GM12878 (cell line): ENCODE results near the gene RHBDD1. TPM values are rescaled to one million over a fixed set of nuclear protein-coding genes. Genes with fewer than 3 reads are reported as not detected.

Experiments used
- ATAC-seq: fragments of 200-7000 bp; cut with Tn5 transposase; 3 replicates; pipeline ENCODE4 v1.9.1; 2020; ENCODE audit warnings: mild to moderate bottlenecking, moderate library complexity
- BruUV-seq: library from RNA; stranded (reverse); fragments of 400-500 nt; replicated peaks from 2 replicates; lab custom pipeline; 2021; lab: Mats Ljungman, UMichigan
- CTCF ChIA-PET: fragments of 300-600 bp; sonication (Branson Sonifier 250); formaldehyde crosslinking; extraction: SDS; loops from one replicate; lab custom pipeline; 2021; ENCODE audit warnings: inconsistent platforms; lab: Yijun Ruan, JAX
- POLR2A ChIA-PET: fragments of 350-600 bp; formaldehyde crosslinking; extraction: SDS; loops from one replicate; lab custom pipeline; 2021; ENCODE audit warnings: inconsistent platforms; lab: Charles Lee
- RAD21 ChIA-PET: fragments of 300-600 bp; sonication (Branson Sonifier 250); formaldehyde crosslinking; loops from one replicate; lab custom pipeline; 2023; ENCODE audit warnings: antibody characterized with exemption; ENCODE audit not compliant: unreplicated experiment; lab: Charles Lee
- SMC1A ChIA-PET: fragments of 300-600 bp; sonication (Branson Sonifier 250); formaldehyde crosslinking; loops from one replicate; lab custom pipeline; 2023; ENCODE audit not compliant: unreplicated experiment, uncharacterized antibody; lab: Charles Lee
- DNase-seq: peaks from one replicate; pipeline ENCODE4 v3.0.0-alpha.2; 2011; ENCODE audit warnings: low read depth, low spot score
- FAIRE-seq: peaks from 3 replicates; lab custom pipeline; 2011; peaks lifted over from hg19 to GRCh38; lab: Jason Lieb, UNC
- H2AFZ ChIP-seq: 2 replicates; pipeline ENCODE4 v1.6.0; 2011; ENCODE audit warnings: low read depth, low read length, control low read depth; ENCODE audit not compliant: control insufficient read depth
- H3K27ac ChIP-seq: 2 replicates; pipeline ENCODE4 v1.5.1; 2011; ENCODE audit warnings: control low read depth; ENCODE audit not compliant: control insufficient read depth, insufficient read depth
- H3K27me3 ChIP-seq, 2 experiments: replicated peaks in 1 of 2; 2 replicates each; pipeline versions ENCODE4 v1.6.0 to v1.6.1; 2011; ENCODE audit warnings: low read length in 1 of 2; ENCODE audit not compliant: control insufficient read depth in 2 of 2, insufficient read depth in 2 of 2
- H3K36me3 ChIP-seq, 2 experiments: 2 replicates each; pipeline ENCODE4 v1.5.1; 2011; ENCODE audit warnings: low read length in 1 of 2; ENCODE audit not compliant: control insufficient read depth in 2 of 2, insufficient read depth in 2 of 2
- H3K4me1 ChIP-seq: 2 replicates; pipeline ENCODE4 v1.6.1; 2011; ENCODE audit warnings: mild to moderate bottlenecking, low read length, moderate library complexity, mixed read lengths; ENCODE audit not compliant: control insufficient read depth, insufficient read depth
- H3K4me2 ChIP-seq: 2 replicates; pipeline ENCODE4 v1.6.0; 2011; ENCODE audit warnings: control low read depth; ENCODE audit not compliant: control insufficient read depth, insufficient read depth
- H3K4me3 ChIP-seq: fragments of 200-600 bp; sonication (generic); 2 replicates; pipeline ENCODE4 v1.5.1; 2016
- H3K79me2 ChIP-seq: 2 replicates; pipeline ENCODE4 v1.6.0; 2011; ENCODE audit warnings: low read length; ENCODE audit not compliant: control insufficient read depth, insufficient read depth
- H3K9ac ChIP-seq: 2 replicates; pipeline ENCODE4 v1.8.0; 2011; ENCODE audit warnings: low read length, control low read depth, mixed read lengths; ENCODE audit not compliant: control insufficient read depth, insufficient read depth
- H3K9me3 ChIP-seq: replicated peaks from 3 replicates; pipeline ENCODE4 v1.5.1; 2011; ENCODE audit warnings: mild to moderate bottlenecking, low read length; ENCODE audit not compliant: control insufficient read depth, insufficient read depth
- H4K20me1 ChIP-seq: 2 replicates; pipeline ENCODE4 v1.6.0; 2011; ENCODE audit not compliant: control insufficient read depth, insufficient read depth
- ETV6 ChIP-seq, 2 experiments: fragments of 450-650 bp in 1 of 2; IDR thresholded peaks in 1 of 2; conservative IDR thresholded peaks in 1 of 2; 2 replicates each; pipeline ENCODE4 v1.6.1; 2014; ENCODE audit warnings: antibody characterized with exemption in 1 of 2, borderline replicate concordance in 1 of 2, low read depth in 1 of 2, mild to moderate bottlenecking in 1 of 2, moderate library complexity in 1 of 2
- NR2C2 ChIP-seq: IDR thresholded peaks from 2 replicates; pipeline ENCODE4 v1.6.1; 2011; ENCODE audit warnings: borderline replicate concordance, low read depth; ENCODE audit not compliant: control insufficient read depth, insufficient read length
- TCF12 ChIP-seq: IDR thresholded peaks from 2 replicates; pipeline ENCODE4 v1.6.1; 2011; ENCODE audit warnings: low read depth, mild to moderate bottlenecking, low read length
- ZNF622 ChIP-seq: fragments of 450-650 bp; IDR thresholded peaks from 2 replicates; pipeline ENCODE4 v1.6.1; 2017; ENCODE audit warnings: mild to moderate bottlenecking, inconsistent platforms
- WGBS: methylation state at CpG from one replicate; pipeline ENCODE4 v1.1.6; 2016; ENCODE audit warnings: low lambda C conversion rate; ENCODE audit not compliant: insufficient replicate concordance, insufficient coverage; ENCODE audit errors: missing lambda C conversion rate; 5-methylcytosine and 5-hydroxymethylcytosine counted together
- in situ Hi-C: fragments of 300-500 bp; cut with MboI; formaldehyde crosslinking; loops from 9 replicates; pipeline ENCODE4 v1.14.3; 2018; ENCODE audit warnings: mixed read lengths
- intact Hi-C: fragments of 100-400 bp; cut with micrococcal nuclease; formaldehyde crosslinking; loops from one replicate; pipeline ENCODE4 v1.14.2; 2022; ENCODE audit not compliant: unreplicated experiment
- polyA plus RNA-seq, 11 experiments: library from polyadenylated mRNA; depleted of rRNA in 4 of 11; unstranded in 6 of 11; stranded (reverse) in 5 of 11; fragments of >200 nt; fragmentation: Nextera tagmentation in 4 of 11; fragmentation: Illumina TruSeq in 1 of 11; extraction: Ambion mirVana in 4 of 11; extraction: Trizol in 1 of 11; gene quantifications; 1 replicate in 1 of 11; 2 replicates in 10 of 11; pipeline versions ENCODE4 v1.2.1 to v1.2.3, GENCODE V29; 2011 to 2016; ENCODE audit warnings: inconsistent platforms in 2 of 11, missing spikeins in 2 of 11, low read depth in 1 of 11
- total RNA-seq, 4 experiments: library from RNA; depleted of rRNA in 3 of 4; stranded (reverse); fragments of >200 nt in 3 of 4; fragmentation: Illumina TruSeq in 1 of 4; extraction: Trizol in 1 of 4; gene quantifications; 2 replicates each; pipeline versions ENCODE4 v1.2.1 to v1.2.3, GENCODE V29; 2013 to 2021

The RHBDD1 gene
- total and polyA plus RNA-seq, 10 of the 15 experiments (the other 5 are each of a cell fraction or from before 2014, with no cell fraction given), result 7.1 to 36.4 (median 14.7) TPM

DNA sequence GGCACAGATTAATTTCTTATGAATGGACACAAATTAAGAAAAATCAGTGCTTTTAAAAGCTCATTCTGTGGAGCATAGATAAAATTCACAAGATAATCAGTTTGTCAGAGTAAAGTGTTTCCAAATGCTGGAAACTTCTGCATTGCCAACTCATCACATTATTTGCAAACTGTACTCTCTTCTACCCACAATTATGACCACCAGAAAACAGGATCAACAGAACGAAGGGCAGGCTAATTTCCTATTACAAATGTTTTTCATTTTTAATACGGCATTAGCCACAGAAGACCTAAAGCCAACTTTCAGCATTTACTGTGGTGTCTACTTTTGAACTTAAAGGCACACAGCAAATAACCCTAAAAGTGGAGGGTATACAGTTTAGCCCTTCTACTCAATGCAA, 42.2 kb upstream of the RHBDD1 start:
- H3K4me2 ChIP-seq, result no peak overlapping the region
- DNase-seq, result no peak
- H3K27me3 ChIP-seq, result no peaks in the 10 kb centered on the region
- ChIA-PET RAD21 (no interaction called here), SMC1A (interaction anchor here (1.1 kb wide), 1 partner anchor 9 kb away, joined by 3 read pairs; no protein-coding TSS in a partner anchor), CTCF (interaction anchor here (0.6 to 2.1 kb wide), 2 partner anchors 9 to 213 kb away, joined by 3 to 11 read pairs; no protein-coding TSS in a partner anchor), POLR2A (no interaction called here)
- 64% methylated on average over 2 of the region's 2 CpGs for WGBS
- H3K9me3 ChIP-seq, result no peaks in the 10 kb centered on the region
- BruUV-seq, result no TSS peak
- H3K9ac ChIP-seq, result no peak overlapping the region
- FAIRE-seq, result no peak
- no peaks in the 10 kb centered on the region for H4K20me1 ChIP-seq
- peaks cover 6% of the 10 kb centered on the region for H3K4me1 ChIP-seq
- no peak for ATAC-seq
- in situ Hi-C loops (no loop called here), intact Hi-C loops (no loop called here)
- H3K27ac ChIP-seq, result no peak overlapping the region
- H3K79me2 ChIP-seq, result no peaks in the 10 kb centered on the region
- no peak for TF ChIP-seq TCF12
- no peaks in the 10 kb centered on the region for H3K36me3 ChIP-seq
- no peak overlapping the region for H2AFZ ChIP-seq
- H3K4me3 ChIP-seq, result no peak overlapping the region

DNA sequence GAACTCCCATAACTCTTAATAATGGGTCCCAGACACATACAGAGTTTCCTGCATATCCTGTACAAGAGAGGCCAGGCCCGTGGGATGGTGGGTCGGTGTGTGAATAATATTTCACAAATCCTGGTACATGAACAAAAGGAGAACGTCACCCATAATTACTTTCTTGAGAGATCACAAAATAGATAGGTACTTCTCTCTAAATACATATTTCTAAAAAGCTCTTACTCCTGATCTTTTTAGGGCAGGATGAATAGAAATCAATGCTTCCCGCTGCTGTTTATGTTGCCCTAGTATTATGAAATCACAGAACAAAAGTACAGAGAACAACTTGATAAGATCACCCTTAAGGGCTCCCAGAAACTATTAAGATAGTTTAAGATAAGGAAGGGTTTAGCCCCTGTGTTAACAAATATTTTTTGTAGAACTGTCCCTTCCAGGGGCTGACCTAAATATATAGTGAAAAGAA, 41.6 kb upstream of the RHBDD1 start:
- no peak overlapping the region for H2AFZ ChIP-seq
- no peaks in the 10 kb centered on the region for H4K20me1 ChIP-seq
- no peaks in the 10 kb centered on the region for H3K27me3 ChIP-seq
- ChIA-PET SMC1A (interaction anchor here (0.9 kb wide), 1 partner anchor 905 kb away, joined by 3 read pairs; no protein-coding TSS in a partner anchor), POLR2A (no interaction called here), CTCF (no interaction called here), RAD21 (no interaction called here)
- H3K9me3 ChIP-seq, result no peaks in the 10 kb centered on the region
- in situ Hi-C loops, result no loop called here
- no peak overlapping the region for H3K9ac ChIP-seq
- peaks cover 6% of the 10 kb centered on the region for H3K4me1 ChIP-seq
- no peak overlapping the region for H3K4me2 ChIP-seq
- H3K27ac ChIP-seq, result no peak overlapping the region
- ATAC-seq (no peak), FAIRE-seq (no peak), DNase-seq (no peak)
- no TSS peak for BruUV-seq
- no peaks in the 10 kb centered on the region for H3K79me2 ChIP-seq
- no peak for TF ChIP-seq ZNF622
- no peak for TF ChIP-seq NR2C2
- no peak for TF ChIP-seq ETV6 (conservative IDR thresholded peaks at IDR 0.05 in 1 of 2, IDR thresholded peaks at IDR 0.05 in 1 of 2; ENCODE audit: borderline replicate concordance in 1 of 2, low read depth in 1 of 2)
- TF ChIP-seq, all 136 proteins: peak for 0
- no peak overlapping the region for H3K4me3 ChIP-seq
- no peaks in the 10 kb centered on the region for H3K36me3 ChIP-seq
- intact Hi-C loops, result no loop called here
- 95% methylated on average over 4 of the region's 4 CpGs for WGBS
